IMR-90 (cell line): ENCODE measurements around the gene QRFP. TPM values are rescaled to one million over a fixed set of nuclear protein-coding genes. Genes with fewer than 3 reads are reported as not detected.

ENCODE experiments used
- ATAC-seq: fragments of 200-7000 bp; cut with Tn5 transposase; 2 replicates; pipeline ENCODE4 v1.9.1; 2020; ENCODE audit warnings: low read depth, mild to moderate bottlenecking, moderate library complexity
- BruUV-seq: library from RNA; stranded (reverse); fragments of 400-500 nt; replicated peaks from 2 replicates; lab custom pipeline; 2021; lab: Mats Ljungman, UMichigan
- CTCF ChIA-PET: fragments of 300-600 bp; formaldehyde crosslinking; extraction: SDS; loops from one replicate; lab custom pipeline; 2021; ENCODE audit warnings: antibody characterized with exemption; lab: Yijun Ruan, JAX
- POLR2A ChIA-PET: fragments of 300-600 bp; sonication (Branson Sonifier 250); formaldehyde crosslinking; loops from one replicate; lab custom pipeline; 2022; ENCODE audit warnings: antibody characterized with exemption; ENCODE audit not compliant: unreplicated experiment; lab: Charles Lee
- DNase-seq: peaks from one replicate; pipeline ENCODE4 v3.0.0; 2013
- H2AFZ ChIP-seq: replicated peaks from 2 replicates; pipeline ENCODE3; 2013; ENCODE audit warnings: low read length, mild to moderate bottlenecking; ENCODE audit not compliant: poor library complexity
- H2AK5ac ChIP-seq: 2 replicates; pipeline ENCODE4 v1.6.1; 2013; ENCODE audit warnings: low read depth, low read length, inconsistent platforms
- H2AK9ac ChIP-seq: replicated peaks from 2 replicates; pipeline ENCODE3; 2013; ENCODE audit warnings: mild to moderate bottlenecking, low read depth, low read length, moderate library complexity; ENCODE audit not compliant: poor library complexity
- H2BK120ac ChIP-seq: 2 replicates; pipeline ENCODE4 v1.6.1; 2013; ENCODE audit warnings: low read depth, low read length, inconsistent platforms
- H2BK15ac ChIP-seq: 3 replicates; pipeline ENCODE4 v1.6.1; 2013; ENCODE audit warnings: low read depth, low read length, inconsistent platforms
- H2BK20ac ChIP-seq: 2 replicates; pipeline ENCODE4 v1.6.1; 2013; ENCODE audit warnings: low read depth, mild to moderate bottlenecking, inconsistent platforms, low read length, moderate library complexity
- H2BK5ac ChIP-seq: 2 replicates; pipeline ENCODE4 v1.6.1; 2013; ENCODE audit warnings: mild to moderate bottlenecking, low read depth, low read length, inconsistent platforms; ENCODE audit not compliant: poor library complexity, severe bottlenecking
- H3K14ac ChIP-seq: replicated peaks from 2 replicates; pipeline ENCODE4 v1.6.1; 2013; ENCODE audit warnings: low read depth, low read length, inconsistent platforms
- H3K18ac ChIP-seq: 2 replicates; pipeline ENCODE4 v1.6.1; 2013; ENCODE audit warnings: low read depth, low read length, control low read depth
- H3K23ac ChIP-seq: 2 replicates; pipeline ENCODE4 v1.6.1; 2013; ENCODE audit warnings: low read depth, low read length, inconsistent platforms
- H3K27ac ChIP-seq: 2 replicates; pipeline ENCODE4 v1.5.1; 2013; ENCODE audit warnings: mild to moderate bottlenecking, control low read depth, low read length; ENCODE audit not compliant: insufficient read depth
- H3K27me3 ChIP-seq: 2 replicates; pipeline ENCODE4 v1.6.1; 2013; ENCODE audit warnings: low read length; ENCODE audit not compliant: control insufficient read depth, insufficient read depth
- H3K36me3 ChIP-seq: 2 replicates; pipeline ENCODE4 v1.6.1; 2013; ENCODE audit warnings: low read length, mixed read lengths; ENCODE audit not compliant: control insufficient read depth, insufficient read depth
- H3K4ac ChIP-seq: 2 replicates; pipeline ENCODE4 v1.6.1; 2013; ENCODE audit warnings: low read depth, low read length, inconsistent platforms
- H3K4me1 ChIP-seq: 2 replicates; pipeline ENCODE4 v1.6.1; 2013; ENCODE audit warnings: low read length, mixed read lengths; ENCODE audit not compliant: control insufficient read depth, insufficient read depth
- H3K4me2 ChIP-seq: 2 replicates; pipeline ENCODE4 v1.6.1; 2013; ENCODE audit warnings: low read depth, mild to moderate bottlenecking, control low read depth, low read length, moderate library complexity
- H3K4me3 ChIP-seq: 2 replicates; pipeline ENCODE4 v1.5.1; 2013; ENCODE audit warnings: low read depth, mild to moderate bottlenecking, control low read depth, low read length, moderate library complexity; ENCODE audit not compliant: insufficient read depth
- H3K56ac ChIP-seq: 2 replicates; pipeline ENCODE4 v1.6.1; 2013; ENCODE audit warnings: low read length, inconsistent platforms; ENCODE audit not compliant: insufficient read depth; ENCODE audit errors: extremely low read depth
- H3K79me1 ChIP-seq, 2 experiments: 2 replicates each; pipeline ENCODE4 v1.6.1; 2013; ENCODE audit warnings: low read length in 2 of 2, inconsistent platforms in 1 of 2, low read depth in 1 of 2
- H3K9ac ChIP-seq: 2 replicates; pipeline ENCODE4 v1.6.1; 2013; ENCODE audit warnings: low read depth, low read length, control low read depth
- H3K9me1 ChIP-seq: 2 replicates; pipeline ENCODE4 v1.6.1; 2013; ENCODE audit warnings: low read length, inconsistent platforms; ENCODE audit not compliant: insufficient read depth
- H3K9me3 ChIP-seq: 2 replicates; pipeline ENCODE4 v1.6.1; 2013; ENCODE audit warnings: low read length; ENCODE audit not compliant: control insufficient read depth, insufficient read depth
- H4K20me1 ChIP-seq: 2 replicates; pipeline ENCODE4 v1.6.1; 2013; ENCODE audit warnings: low read length, inconsistent platforms; ENCODE audit not compliant: insufficient read depth
- H4K5ac ChIP-seq: 2 replicates; pipeline ENCODE4 v1.6.1; 2013; ENCODE audit warnings: mild to moderate bottlenecking, low read depth, low read length, control low read depth
- H4K8ac ChIP-seq, 2 experiments: 2 replicates each; pipeline ENCODE4 v1.6.1; 2013; ENCODE audit warnings: low read depth in 2 of 2, low read length in 2 of 2, control low read depth in 1 of 2, inconsistent platforms in 1 of 2
- H4K91ac ChIP-seq: 2 replicates; pipeline ENCODE4 v1.6.1; 2013; ENCODE audit warnings: low read depth, low read length, inconsistent platforms; ENCODE audit not compliant: insufficient read depth
- CEBPB ChIP-seq: IDR thresholded peaks from 2 replicates; pipeline ENCODE4 v1.6.1; 2012; ENCODE audit warnings: low read depth, low read length, improper control_type of control experiment
- CHD1 ChIP-seq: IDR thresholded peaks from 2 replicates; pipeline ENCODE4 v1.6.1; 2012; ENCODE audit warnings: low read depth, low read length, improper control_type of control experiment
- CTCF ChIP-seq: conservative IDR thresholded peaks from 2 replicates; pipeline ENCODE4 v1.5.1; 2012; ENCODE audit warnings: mild to moderate bottlenecking, low read depth, low read length, improper control_type of control experiment
- FOS ChIP-seq: fragments of 150-350 bp; IDR thresholded peaks from 2 replicates; pipeline ENCODE4 v1.6.1; 2016; ENCODE audit warnings: low read depth, low read length
- MAFK ChIP-seq: IDR thresholded peaks from 2 replicates; pipeline ENCODE4 v1.6.1; 2012; ENCODE audit warnings: low read depth, low read length, improper control_type of control experiment
- MAZ ChIP-seq: IDR thresholded peaks from 2 replicates; pipeline ENCODE4 v1.6.1; 2012; ENCODE audit warnings: low read depth, mild to moderate bottlenecking, low read length, improper control_type of control experiment, moderate library complexity, borderline replicate concordance
- NFE2L2 ChIP-seq: fragments of 150-350 bp; IDR thresholded peaks from 2 replicates; pipeline ENCODE4 v1.6.1; 2016; ENCODE audit warnings: low read depth, mild to moderate bottlenecking, low read length
- RCOR1 ChIP-seq: IDR thresholded peaks from 2 replicates; pipeline ENCODE4 v1.6.1; 2012; ENCODE audit warnings: mild to moderate bottlenecking, low read length, improper control_type of control experiment; ENCODE audit not compliant: insufficient replicate concordance
- WGBS, 2 experiments: methylation state at CpG; one replicate each; pipeline versions ENCODE4 v1.1.5 to v1.1.7; 2013; ENCODE audit warnings: missing lambda C conversion rate in 2 of 2; ENCODE audit not compliant: insufficient read length in 1 of 2; ENCODE audit errors: extremely low coverage in 2 of 2; 5-methylcytosine and 5-hydroxymethylcytosine counted together
- dilution Hi-C: fragments of 300-500 bp; cut with HindIII; formaldehyde crosslinking; loops from one replicate; pipeline ENCODE4 v1.14.3; 2018; ENCODE audit warnings: low sequenced_read_pairs; ENCODE audit not compliant: unreplicated experiment
- in situ Hi-C: fragments of 300-500 bp; cut with MboI; formaldehyde crosslinking; loops from 3 replicates; pipeline ENCODE4 v1.14.3; 2019; ENCODE audit warnings: low sequenced_read_pairs, inconsistent platforms, mixed read lengths
- intact Hi-C: fragments of 100-400 bp; cut with micrococcal nuclease; formaldehyde crosslinking; loops from 2 replicates; pipeline ENCODE4 v1.10.0; 2022
- polyA plus RNA-seq, 3 experiments: library from polyadenylated mRNA; depleted of rRNA; stranded (reverse); fragments of >200 nt; gene quantifications; 2 replicates each; pipeline ENCODE4 v1.2.3, GENCODE V29; 2012; ENCODE audit warnings: low replicate concordance in 1 of 3
- total RNA-seq: library from RNA; depleted of rRNA; stranded (reverse); fragments of >200 nt; gene quantifications from 2 replicates; pipeline ENCODE4 v1.2.3, GENCODE V29; 2012

QRFP gene
- total and polyA plus RNA-seq, 2 of the 4 experiments (the other 2 are of a cell fraction) = not detected

GRCh38 chr9:130854835-130855234 lies 41.8 kb downstream of the QRFP start:
- dilution Hi-C loops = no loop called here
- ATAC-seq (no peak), DNase-seq (no peak)
- no peak for TF ChIP-seq CEBPB
- TF ChIP-seq MAFK = no peak
- TF ChIP-seq FOS = no peak
- no peak for TF ChIP-seq RCOR1
- TF ChIP-seq NFE2L2 = no peak
- TF ChIP-seq CHD1 = no peak
- no peak for TF ChIP-seq MAZ
- TF ChIP-seq CTCF = no peak
- CTCF ChIA-PET = interaction anchor here (0.8 kb wide), 1 partner anchor 84 kb away, joined by 3 read pairs; no protein-coding TSS in a partner anchor
- Histone ChIP-seq H3K4me2 (no peak overlapping the region), H3K14ac (no peak overlapping the region), H4K20me1 (peaks cover 52% of the 10 kb centered on the region), H3K36me3 (peaks cover 37% of the 10 kb centered on the region), H4K91ac (no peak overlapping the region), H2BK120ac (no peak overlapping the region), H3K9ac (no peak overlapping the region), H3K27ac (no peak overlapping the region), H3K18ac (no peak overlapping the region), H2BK5ac (no peak overlapping the region), H4K8ac (no peak overlapping the region), H2AFZ (no peak overlapping the region), H3K27me3 (no peaks in the 10 kb centered on the region), H3K23ac (no peak overlapping the region), H3K9me3 (no peaks in the 10 kb centered on the region), H2AK9ac (no peak overlapping the region), H2AK5ac (no peak overlapping the region), H3K56ac (no peak overlapping the region), H3K4ac (no peak overlapping the region), H3K4me1 (peaks cover 22% of the 10 kb centered on the region), H3K9me1 (peaks cover 20% of the 10 kb centered on the region), H3K79me1 (peaks cover 12 to 71% of the 10 kb centered on the region in 2 experiments), H2BK20ac (no peak overlapping the region), H3K4me3 (no peak overlapping the region), H2BK15ac (no peak overlapping the region), H4K5ac (no peak overlapping the region)
- WGBS, 2 experiments = 100% methylated on average over 5 of the region's 9 CpGs; no CpG with 5 or more reads in 1 of the 2 experiments
- in situ Hi-C loops = loop anchor here (5.0 kb wide), 1 partner anchor 78 kb away; no protein-coding TSS in a partner anchor
- BruUV-seq = no TSS peak
- POLR2A ChIA-PET = no interaction called here
- intact Hi-C loops = no loop called here
